ENCODE measurements around the gene ZXDC. TPM values are rescaled to one million over a fixed set of nuclear protein-coding genes. Genes with fewer than 3 reads are reported as not detected.

Gene ZXDC
- polyA plus RNA-seq, 1 donor (not counting 4 experiments of a cell fraction or from before 2014, with no cell fraction given) = 10.7 TPM

GRCh38 chr3:126465928-126466544 is 9.7 kb downstream of the ZXDC start:
- FAIRE-seq (no peak), DNase-seq (ENCODE audit: low read depth, low spot score) (no peak)
- H3K4me2 ChIP-seq (ENCODE audit: control insufficient read depth, extremely low read depth, insufficient read depth, low read depth, low read length) = no peak overlapping the region
- H3K9me3 ChIP-seq (ENCODE audit: control insufficient read depth, low read depth, low read length) = no peaks in the 10 kb centered on the region
- dilution Hi-C loops (cut with MboI; ENCODE audit: extremely low pct_ligation_motif_present, low sequenced_read_pairs) = no loop called here
- no peak overlapping the region for H3K4me3 ChIP-seq (ENCODE audit: control insufficient read depth in 2 of 3, extremely low read depth in 1 of 3, insufficient read depth in 2 of 3, low read depth in 1 of 3, low read length in 3 of 3)
- no peaks in the 10 kb centered on the region for H3K27me3 ChIP-seq (ENCODE audit: control insufficient read depth, extremely low read depth, insufficient read depth, low read length)
- H3K4me1 ChIP-seq (ENCODE audit: control insufficient read depth, extremely low read depth, insufficient read depth, low read length) = no peaks in the 10 kb centered on the region
- peaks cover 29% of the 10 kb centered on the region for H3K79me2 ChIP-seq (ENCODE audit: control insufficient read depth, insufficient read depth, low read length)
- no peaks in the 10 kb centered on the region for H3K9me1 ChIP-seq (ENCODE audit: control insufficient read depth, extremely low read depth, insufficient read depth, low read length)
- no peak overlapping the region for H2AFZ ChIP-seq (ENCODE audit: control insufficient read depth, low read length)
- no peaks in the 10 kb centered on the region for H4K20me1 ChIP-seq (ENCODE audit: control insufficient read depth, extremely low read depth, insufficient read depth, low read length)
- H3K27ac ChIP-seq (ENCODE audit: control insufficient read depth, insufficient read depth, low read length) = no peak overlapping the region
- peaks cover 46 to 51% of the 10 kb centered on the region in 2 experiments for H3K36me3 ChIP-seq (ENCODE audit: control insufficient read depth in 2 of 2, extremely low read depth in 1 of 2, insufficient read depth in 2 of 2, low read length in 2 of 2)
- TF ChIP-seq, protein P1, sequence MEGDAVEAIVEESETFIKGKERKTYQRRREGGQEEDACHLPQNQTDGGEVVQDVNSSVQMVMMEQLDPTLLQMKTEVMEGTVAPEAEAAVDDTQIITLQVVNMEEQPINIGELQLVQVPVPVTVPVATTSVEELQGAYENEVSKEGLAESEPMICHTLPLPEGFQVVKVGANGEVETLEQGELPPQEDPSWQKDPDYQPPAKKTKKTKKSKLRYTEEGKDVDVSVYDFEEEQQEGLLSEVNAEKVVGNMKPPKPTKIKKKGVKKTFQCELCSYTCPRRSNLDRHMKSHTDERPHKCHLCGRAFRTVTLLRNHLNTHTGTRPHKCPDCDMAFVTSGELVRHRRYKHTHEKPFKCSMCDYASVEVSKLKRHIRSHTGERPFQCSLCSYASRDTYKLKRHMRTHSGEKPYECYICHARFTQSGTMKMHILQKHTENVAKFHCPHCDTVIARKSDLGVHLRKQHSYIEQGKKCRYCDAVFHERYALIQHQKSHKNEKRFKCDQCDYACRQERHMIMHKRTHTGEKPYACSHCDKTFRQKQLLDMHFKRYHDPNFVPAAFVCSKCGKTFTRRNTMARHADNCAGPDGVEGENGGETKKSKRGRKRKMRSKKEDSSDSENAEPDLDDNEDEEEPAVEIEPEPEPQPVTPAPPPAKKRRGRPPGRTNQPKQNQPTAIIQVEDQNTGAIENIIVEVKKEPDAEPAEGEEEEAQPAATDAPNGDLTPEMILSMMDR (optimal IDR thresholded peaks at IDR 0.05 in 1 of 3, IDR thresholded peaks at IDR 0.05 in 1 of 3, conservative IDR thresholded peaks at IDR 0.05 in 1 of 3; ENCODE audit: extremely low read depth in 1 of 3, insufficient read depth in 2 of 3, low read length in 3 of 3) = no peak
- no peak for TF ChIP-seq EZH2 (IDR thresholded peaks at IDR 0.05; ENCODE audit: low read length)
- H3K9ac ChIP-seq (ENCODE audit: control insufficient read depth, extremely low read depth, insufficient read depth, low read length) = no peak overlapping the region

DNA sequence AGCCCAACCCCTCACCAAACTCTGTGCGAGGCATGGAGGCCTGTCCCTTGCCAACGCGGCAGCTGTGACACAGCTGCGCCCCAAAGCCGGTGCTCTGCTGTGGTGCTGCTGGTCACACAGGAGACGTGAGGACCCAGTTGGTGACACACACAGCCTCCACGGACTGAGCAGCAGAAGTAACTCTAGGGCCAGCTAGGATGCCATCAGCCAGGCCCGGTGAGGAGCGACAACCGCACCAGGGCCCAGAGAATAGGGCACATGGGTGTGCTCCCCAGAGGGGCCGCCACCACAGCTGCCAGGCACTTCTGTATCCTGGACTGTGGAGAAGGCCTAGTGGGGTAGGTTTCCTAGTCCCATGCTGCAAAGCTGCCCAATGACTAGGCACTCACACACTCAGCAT is 10.7 kb downstream of the ZXDC start:
- FAIRE-seq = no peak
- Histone ChIP-seq H3K4me3 (ENCODE audit: control insufficient read depth in 2 of 3, extremely low read depth in 1 of 3, insufficient read depth in 2 of 3, low read depth in 1 of 3, low read length in 3 of 3) (no peak overlapping the region), H3K27me3 (ENCODE audit: control insufficient read depth, extremely low read depth, insufficient read depth, low read length) (no peaks in the 10 kb centered on the region), H3K27ac (ENCODE audit: control insufficient read depth, insufficient read depth, low read length) (no peak overlapping the region), H3K4me2 (ENCODE audit: control insufficient read depth, extremely low read depth, insufficient read depth, low read depth, low read length) (no peak overlapping the region), H3K9ac (ENCODE audit: control insufficient read depth, extremely low read depth, insufficient read depth, low read length) (no peak overlapping the region), H4K20me1 (ENCODE audit: control insufficient read depth, extremely low read depth, insufficient read depth, low read length) (no peaks in the 10 kb centered on the region), H3K9me1 (ENCODE audit: control insufficient read depth, extremely low read depth, insufficient read depth, low read length) (no peaks in the 10 kb centered on the region), H3K9me3 (ENCODE audit: control insufficient read depth, low read depth, low read length) (no peaks in the 10 kb centered on the region), H3K79me2 (ENCODE audit: control insufficient read depth, insufficient read depth, low read length) (peaks cover 26% of the 10 kb centered on the region), H3K36me3 (ENCODE audit: control insufficient read depth in 2 of 2, extremely low read depth in 1 of 2, insufficient read depth in 2 of 2, low read length in 2 of 2) (peaks cover 46 to 48% of the 10 kb centered on the region in 2 experiments), H3K4me1 (ENCODE audit: control insufficient read depth, extremely low read depth, insufficient read depth, low read length) (no peaks in the 10 kb centered on the region), H2AFZ (ENCODE audit: control insufficient read depth, low read length) (no peak overlapping the region)
- no peak for DNase-seq (ENCODE audit: low read depth, low spot score)
- dilution Hi-C loops (cut with MboI; ENCODE audit: extremely low pct_ligation_motif_present, low sequenced_read_pairs) = no loop called here
- TF ChIP-seq EZH2 (IDR thresholded peaks at IDR 0.05; ENCODE audit: low read length) = no peak
- TF ChIP-seq, protein P1 (optimal IDR thresholded peaks at IDR 0.05 in 1 of 3, IDR thresholded peaks at IDR 0.05 in 1 of 3, conservative IDR thresholded peaks at IDR 0.05 in 1 of 3; ENCODE audit: extremely low read depth in 1 of 3, insufficient read depth in 2 of 3, low read length in 3 of 3) = no peak

Measured in keratinocyte (primary cell).